K562 (cell line): ENCODE measurements around the gene HSD17B1. TPM values are rescaled to one million over a fixed set of nuclear protein-coding genes. Genes with fewer than 3 reads are reported as not detected.
A peak's percentile ranks its signal among the peaks of the same experiment; 100 is the strongest.

Experiments used
- CEBPZ ChIP-seq: fragments of 150-350 bp; IDR thresholded peaks from 2 replicates; pipeline ENCODE4 v1.6.1; 2014; ENCODE audit warnings: low read depth, mild to moderate bottlenecking, low read length, borderline replicate concordance
- CREB3L1 ChIP-seq: fragments of 450-650 bp; IDR thresholded peaks from 2 replicates; pipeline ENCODE4 v1.6.1; 2014; ENCODE audit warnings: low read depth, mild to moderate bottlenecking, moderate library complexity, borderline replicate concordance
- DPF2 ChIP-seq: fragments of 450-650 bp; IDR thresholded peaks from 2 replicates; pipeline ENCODE4 v1.6.1; 2016
- FIP1L1 ChIP-seq: fragments of 200-400 bp; formaldehyde crosslinking; IDR thresholded peaks from 2 replicates; pipeline ENCODE4 v1.6.1; 2018; ENCODE audit warnings: mild to moderate bottlenecking, low read depth, low read length; ENCODE audit not compliant: poor library complexity, severe bottlenecking
- ILF3 ChIP-seq: fragments of 450-650 bp; IDR thresholded peaks from 2 replicates; pipeline ENCODE4 v1.6.1; 2018; ENCODE audit warnings: antibody characterized with exemption, mild to moderate bottlenecking, moderate library complexity, borderline replicate concordance
- MGA ChIP-seq: fragments of 450-650 bp; IDR thresholded peaks from 2 replicates; pipeline ENCODE4 v1.6.1; 2016; ENCODE audit warnings: mild to moderate bottlenecking, moderate library complexity
- ZBTB7A ChIP-seq: IDR thresholded peaks from 2 replicates; pipeline ENCODE4 v1.6.1; 2011; ENCODE audit warnings: low read depth, mild to moderate bottlenecking, low read length, moderate library complexity, borderline replicate concordance; ENCODE audit not compliant: control insufficient read depth
- ZC3H8 ChIP-seq: fragments of 450-650 bp; IDR thresholded peaks from 2 replicates; pipeline ENCODE4 v1.6.1; 2017
- ZFPM2 ChIP-seq: fragments of 250-450 bp; sonication (Bioruptor Pico); IDR thresholded peaks from 2 replicates; pipeline ENCODE4 v1.5.1; 2022; ENCODE audit warnings: mild to moderate bottlenecking
- polyA plus RNA-seq, 8 experiments: library from polyadenylated mRNA; depleted of rRNA in 4 of 8; stranded (reverse) in 5 of 8; unstranded in 3 of 8; fragments of >200 nt; fragmentation: Nextera tagmentation in 2 of 8; fragmentation: Illumina TruSeq in 1 of 8; extraction: Ambion mirVana in 2 of 8; extraction: Trizol in 1 of 8; gene quantifications; 2 replicates each; pipeline versions ENCODE4 v1.2.1 to v1.2.3, GENCODE V29; 2011 to 2014; ENCODE audit warnings: inconsistent platforms in 1 of 8, missing spikeins in 1 of 8
- total RNA-seq, 7 experiments: library from RNA; depleted of rRNA in 6 of 7; stranded (reverse); fragments of >200 nt in 6 of 7; fragmentation: Illumina TruSeq in 2 of 7; extraction: Trizol in 2 of 7; gene quantifications; 2 replicates each; pipeline versions ENCODE4 v1.2.1 to v1.2.3, GENCODE V29; 2011 to 2021; ENCODE audit warnings: low replicate concordance in 1 of 7

HSD17B1 gene
- total and polyA plus RNA-seq, 9 of the 15 experiments (the other 6 are each of a cell fraction or from before 2014, with no cell fraction given), result 0.55 to 21.1 (median 3.6) TPM

GRCh38 chr17:42535155-42536047 lies 17.3 kb upstream of the HSD17B1 start (continued):
- TF ChIP-seq CEBPZ (no peak), MGA (no peak; the same call in 1 of the 2 replicates), ZBTB7A (no peak), CREB3L1 (no peak), FIP1L1 (no peak), ZC3H8 (no peak), DPF2 (peak; percentile 47; the same call in 1 of the 2 replicates), ZFPM2 (CRISPR knock-in tag) (no peak), ILF3 (no peak)
